ENCODE data around the gene CA9. TPM values are rescaled to one million over a fixed set of nuclear protein-coding genes. Genes with fewer than 3 reads are reported as not detected.

The CA9 gene
- total and polyA plus RNA-seq, 2 experiments from 2014 or later = 2.3 to 4.3 TPM

- no peaks in the 10 kb centered on the region for H3K79me2 ChIP-seq (ENCODE audit: insufficient read depth)
- H4K20me1 ChIP-seq (ENCODE audit: insufficient read depth) = no peaks in the 10 kb centered on the region
- in situ Hi-C loops (cut with MboI) = no loop called here
- no peaks in the 10 kb centered on the region for H3K9me2 ChIP-seq (ENCODE audit: insufficient read depth)
- H3K4me3 ChIP-seq = no peak overlapping the region
- H3K4me2 ChIP-seq (ENCODE audit: unreplicated experiment) = no peak overlapping the region
- TF ChIP-seq EZH2 (IDR thresholded peaks at IDR 0.05; ENCODE audit: insufficient read depth, poor library complexity, severe bottlenecking) = no peak
- no peak for TF ChIP-seq EZH2phosphoT487 (IDR thresholded peaks at IDR 0.05; ENCODE audit: insufficient read depth, low read depth)
- no peaks in the 10 kb centered on the region for H3K4me1 ChIP-seq (ENCODE audit: insufficient read depth)
- no peak overlapping the region for H3K9ac ChIP-seq
- no peaks in the 10 kb centered on the region for H3K9me3 ChIP-seq (ENCODE audit: low read depth)
- no peak overlapping the region for H2AFZ ChIP-seq
- H3F3A ChIP-seq (ENCODE audit: insufficient read depth) = peaks cover 14% of the 10 kb centered on the region; the same call in 1 of the 2 replicates
- WGBS, 2 experiments (ENCODE audit: low coverage in 1 of 2, low lambda C conversion rate in 2 of 2, missing lambda C conversion rate in 2 of 2) = 79 to 85% methylated on average over 4 to 5 of the region's 5 CpGs
- no peaks in the 10 kb centered on the region for H3K36me3 ChIP-seq (ENCODE audit: low read depth)
- no peaks in the 10 kb centered on the region for H3K27me3 ChIP-seq (replicated peaks; ENCODE audit: insufficient read depth)
- DNase-seq = no peak
- H3K27ac ChIP-seq = no peak overlapping the region
Observed at GRCh38 chr9:35666549-35666948, 7.2 kb upstream of the CA9 start.

GRCh38 chr9:35667939-35668338 lies 5.8 kb upstream of the CA9 start:
- no peaks in the 10 kb centered on the region for H3K27me3 ChIP-seq (replicated peaks; ENCODE audit: insufficient read depth)
- no peaks in the 10 kb centered on the region for H3K36me3 ChIP-seq (ENCODE audit: low read depth)
- H4K20me1 ChIP-seq (ENCODE audit: insufficient read depth) = no peaks in the 10 kb centered on the region
- no peak overlapping the region for H3K9ac ChIP-seq
- no peak overlapping the region for H3K27ac ChIP-seq
- no peaks in the 10 kb centered on the region for H3K9me2 ChIP-seq (ENCODE audit: insufficient read depth)
- no peak for DNase-seq
- no peaks in the 10 kb centered on the region for H3K79me2 ChIP-seq (ENCODE audit: insufficient read depth)
- no peak overlapping the region for H3K4me2 ChIP-seq (ENCODE audit: unreplicated experiment)
- H2AFZ ChIP-seq = no peak overlapping the region
- WGBS, 2 experiments (ENCODE audit: low coverage in 1 of 2, low lambda C conversion rate in 2 of 2, missing lambda C conversion rate in 2 of 2) = 68 to 79% methylated on average over 3 of the region's 3 CpGs
- no peaks in the 10 kb centered on the region for H3K4me1 ChIP-seq (ENCODE audit: insufficient read depth)
- no peaks in the 10 kb centered on the region for H3K9me3 ChIP-seq (ENCODE audit: low read depth)
- TF ChIP-seq EZH2 (IDR thresholded peaks at IDR 0.05; ENCODE audit: insufficient read depth, poor library complexity, severe bottlenecking) (no peak), EZH2phosphoT487 (IDR thresholded peaks at IDR 0.05; ENCODE audit: insufficient read depth, low read depth) (no peak)
- no peak overlapping the region for H3K4me3 ChIP-seq
- peaks cover 14% of the 10 kb centered on the region; the same call in 1 of the 2 replicates for H3F3A ChIP-seq (ENCODE audit: insufficient read depth)
- in situ Hi-C loops (cut with MboI) = no loop called here

- H3K4me3 ChIP-seq = no peak overlapping the region
- H3K36me3 ChIP-seq (ENCODE audit: low read depth) = no peaks in the 10 kb centered on the region
- no peaks in the 10 kb centered on the region for H3K9me2 ChIP-seq (ENCODE audit: insufficient read depth)
- no peak overlapping the region for H3K4me2 ChIP-seq (ENCODE audit: unreplicated experiment)
- in situ Hi-C loops (cut with MboI) = no loop called here
- no peaks in the 10 kb centered on the region for H3K9me3 ChIP-seq (ENCODE audit: low read depth)
- H3K27me3 ChIP-seq (replicated peaks; ENCODE audit: insufficient read depth) = no peaks in the 10 kb centered on the region
- H3F3A ChIP-seq (ENCODE audit: insufficient read depth) = 0 out of 2 replicates have a peak, but pooled peaks cover 8% of the 10 kb centered on the region
- no peaks in the 10 kb centered on the region for H4K20me1 ChIP-seq (ENCODE audit: insufficient read depth)
- H3K27ac ChIP-seq = no peak overlapping the region
- no peak overlapping the region for H2AFZ ChIP-seq
- H3K4me1 ChIP-seq (ENCODE audit: insufficient read depth) = 0 out of 2 replicates have a peak, but pooled peaks cover 3% of the 10 kb centered on the region
- WGBS, 2 experiments (ENCODE audit: low coverage in 1 of 2, low lambda C conversion rate in 2 of 2, missing lambda C conversion rate in 2 of 2) = 38 to 52% methylated on average over 6 of the region's 6 CpGs
- H3K79me2 ChIP-seq (ENCODE audit: insufficient read depth) = no peaks in the 10 kb centered on the region
- TF ChIP-seq EZH2 (IDR thresholded peaks at IDR 0.05; ENCODE audit: insufficient read depth, poor library complexity, severe bottlenecking) (no peak), EZH2phosphoT487 (IDR thresholded peaks at IDR 0.05; ENCODE audit: insufficient read depth, low read depth) (no peak)
- DNase-seq = no peak
- H3K9ac ChIP-seq = no peak overlapping the region
Observed at GRCh38 chr9:35669331-35670145, 4.2 kb upstream of the CA9 start.

GRCh38 chr9:35674025-35674361 lies 265 bp downstream of the CA9 start:
- no peak overlapping the region for H2AFZ ChIP-seq
- H3K4me2 ChIP-seq (ENCODE audit: unreplicated experiment) = peak overlapping the region; percentile 42
- H3K9me3 ChIP-seq (ENCODE audit: low read depth) = no peaks in the 10 kb centered on the region
- H3K36me3 ChIP-seq (ENCODE audit: low read depth) = no peaks in the 10 kb centered on the region
- H3K9ac ChIP-seq = no peak overlapping the region
- H3K4me3 ChIP-seq = no peak overlapping the region
- H3K4me1 ChIP-seq (ENCODE audit: insufficient read depth) = 0 out of 2 replicates have a peak, but pooled peaks cover 3% of the 10 kb centered on the region
- H3K9me2 ChIP-seq (ENCODE audit: insufficient read depth) = no peaks in the 10 kb centered on the region
- no peak overlapping the region for H3K27ac ChIP-seq
- TF ChIP-seq EZH2phosphoT487 (IDR thresholded peaks at IDR 0.05; ENCODE audit: insufficient read depth, low read depth) = no peak
- no peak for TF ChIP-seq EZH2 (IDR thresholded peaks at IDR 0.05; ENCODE audit: insufficient read depth, poor library complexity, severe bottlenecking)
- H3K27me3 ChIP-seq (replicated peaks; ENCODE audit: insufficient read depth) = no peaks in the 10 kb centered on the region
- H3F3A ChIP-seq (ENCODE audit: insufficient read depth) = peaks cover 24% of the 10 kb centered on the region; the same call in 1 of the 2 replicates
- H4K20me1 ChIP-seq (ENCODE audit: insufficient read depth) = no peaks in the 10 kb centered on the region
- no peak for DNase-seq
- H3K79me2 ChIP-seq (ENCODE audit: insufficient read depth) = no peaks in the 10 kb centered on the region
- WGBS, 2 experiments (ENCODE audit: low coverage in 1 of 2, low lambda C conversion rate in 2 of 2, missing lambda C conversion rate in 2 of 2) = 63 to 71% methylated on average over 3 of the region's 3 CpGs
- in situ Hi-C loops (cut with MboI) = no loop called here
